H1 (cell line): ENCODE data around the gene CHD3.

Source experiments
- CBX5 ChIP-seq: fragments of 300-800, 300-1000 bp; sonication (generic); IDR thresholded peaks from 2 replicates; pipeline ENCODE4 v1.7.1; 2016; ENCODE audit warnings: antibody characterized with exemption, low read length, low read depth
- CHD1 ChIP-seq: IDR thresholded peaks from 2 replicates; pipeline ENCODE4 v1.6.1; 2012; ENCODE audit warnings: low read depth, low read length, improper control_type of control experiment
- CHD2 ChIP-seq: IDR thresholded peaks from 2 replicates; pipeline ENCODE4 v1.6.1; 2012; ENCODE audit warnings: low read length, improper control_type of control experiment
- CREB1 ChIP-seq: IDR thresholded peaks from 2 replicates; pipeline ENCODE4 v1.6.1; 2012; ENCODE audit warnings: inconsistent platforms
- EP300 ChIP-seq, 2 experiments: IDR thresholded peaks; 1 replicate in 1 of 2; 2 replicates in 1 of 2; pipeline ENCODE4 v1.6.1; 2011 to 2012; ENCODE audit warnings: low read depth in 2 of 2, low read length in 2 of 2, mild to moderate bottlenecking in 2 of 2, borderline replicate concordance in 1 of 2, inconsistent platforms in 1 of 2, moderate library complexity in 1 of 2
- POLR2AphosphoS5 ChIP-seq: IDR thresholded peaks from 2 replicates; pipeline ENCODE4 v1.6.1; 2011; ENCODE audit warnings: low read depth, low read length
- SRF ChIP-seq: IDR thresholded peaks from 2 replicates; pipeline ENCODE4 v1.6.1; 2011; ENCODE audit warnings: mild to moderate bottlenecking, low read depth, low read length, moderate library complexity
- TAF7 ChIP-seq: optimal IDR thresholded peaks from 2 replicates; pipeline ENCODE3; 2011; ENCODE audit warnings: low read depth, mild to moderate bottlenecking, inconsistent platforms, low read length, moderate library complexity, borderline replicate concordance
- TBP ChIP-seq: IDR thresholded peaks from 2 replicates; pipeline ENCODE4 v1.6.1; 2011; ENCODE audit warnings: low read depth, low read length, improper control_type of control experiment
- TF ChIP-seq, protein P1 (sequence below), 3 experiments: IDR thresholded peaks; 1 replicate in 2 of 3; 2 replicates in 1 of 3; pipeline versions ENCODE4 v1.5.1 to v1.6.1; 2011; ENCODE audit warnings: low read length in 3 of 3, mild to moderate bottlenecking in 3 of 3, inconsistent platforms in 2 of 3, low read depth in 1 of 3, moderate library complexity in 1 of 3; ENCODE audit not compliant: insufficient read depth in 1 of 3; ENCODE audit errors: control extremely low read depth in 1 of 3

DNA sequence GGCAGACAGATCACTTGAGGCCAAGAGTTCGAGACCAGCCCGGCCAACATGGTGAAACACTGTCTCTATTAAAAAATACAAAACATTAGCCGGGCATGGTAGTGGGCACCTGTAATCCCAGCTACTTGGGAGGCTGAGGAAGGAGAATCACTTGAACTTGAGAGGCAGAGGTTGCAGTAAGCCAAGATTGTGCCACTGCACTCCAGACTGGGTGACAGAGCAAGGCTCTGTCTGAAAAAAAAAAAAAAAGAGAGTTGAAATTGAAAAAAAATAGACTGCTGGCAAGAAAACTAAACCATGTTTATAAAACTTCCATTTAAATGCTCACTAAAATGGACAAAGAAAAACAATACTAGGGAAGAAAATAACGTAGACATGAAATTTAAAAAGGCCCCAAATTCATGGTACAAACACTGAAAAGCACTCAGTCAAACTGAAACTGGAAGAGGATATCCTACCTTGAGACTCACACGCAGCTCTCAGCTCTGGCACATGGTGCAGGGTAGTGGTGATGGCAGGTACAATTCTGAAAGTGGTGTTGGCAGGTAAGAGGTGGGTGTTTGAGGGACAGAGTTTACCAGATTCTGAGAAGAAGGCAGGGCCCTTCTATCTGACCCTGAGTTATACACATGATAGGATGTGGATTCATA is 62.7 kb downstream of the CHD3 start:
- TF ChIP-seq TBP (no peak), CBX5 (no peak), CHD2 (no peak), TAF7 (no peak), CREB1 (no peak), EP300 (IDR thresholded peaks at IDR 0.05; ENCODE audit: borderline replicate concordance in 1 of 2, low read depth in 2 of 2, low read length in 2 of 2) (no peak), SRF (no peak), CHD1 (no peak), POLR2AphosphoS5 (no peak)
- TF ChIP-seq, protein P1, sequence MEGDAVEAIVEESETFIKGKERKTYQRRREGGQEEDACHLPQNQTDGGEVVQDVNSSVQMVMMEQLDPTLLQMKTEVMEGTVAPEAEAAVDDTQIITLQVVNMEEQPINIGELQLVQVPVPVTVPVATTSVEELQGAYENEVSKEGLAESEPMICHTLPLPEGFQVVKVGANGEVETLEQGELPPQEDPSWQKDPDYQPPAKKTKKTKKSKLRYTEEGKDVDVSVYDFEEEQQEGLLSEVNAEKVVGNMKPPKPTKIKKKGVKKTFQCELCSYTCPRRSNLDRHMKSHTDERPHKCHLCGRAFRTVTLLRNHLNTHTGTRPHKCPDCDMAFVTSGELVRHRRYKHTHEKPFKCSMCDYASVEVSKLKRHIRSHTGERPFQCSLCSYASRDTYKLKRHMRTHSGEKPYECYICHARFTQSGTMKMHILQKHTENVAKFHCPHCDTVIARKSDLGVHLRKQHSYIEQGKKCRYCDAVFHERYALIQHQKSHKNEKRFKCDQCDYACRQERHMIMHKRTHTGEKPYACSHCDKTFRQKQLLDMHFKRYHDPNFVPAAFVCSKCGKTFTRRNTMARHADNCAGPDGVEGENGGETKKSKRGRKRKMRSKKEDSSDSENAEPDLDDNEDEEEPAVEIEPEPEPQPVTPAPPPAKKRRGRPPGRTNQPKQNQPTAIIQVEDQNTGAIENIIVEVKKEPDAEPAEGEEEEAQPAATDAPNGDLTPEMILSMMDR (IDR thresholded peaks at IDR 0.05; ENCODE audit: control extremely low read depth in 1 of 3, insufficient read depth in 1 of 3, low read depth in 1 of 3, low read length in 3 of 3) = no peak
